K562 (cell line): Measurements from ENCODE around the gene TMEM217. TPM values are rescaled to one million over a fixed set of nuclear protein-coding genes. Genes with fewer than 3 reads are reported as not detected.

Source experiments
- CBFB ChIP-seq: sonication (generic); formaldehyde crosslinking; IDR thresholded peaks from 2 replicates; pipeline ENCODE4 v1.4.0; 2020; ENCODE audit warnings: mild to moderate bottlenecking, missing genetic modification reagents
- CBX8 ChIP-seq: fragments of 200-600 bp; sonication (generic); IDR thresholded peaks from 2 replicates; pipeline ENCODE4 v1.6.1; 2012; ENCODE audit warnings: borderline replicate concordance, mixed run types, low read depth, mild to moderate bottlenecking, moderate library complexity, mixed read lengths, low read length, control low read depth, inconsistent platforms; ENCODE audit not compliant: poor library complexity, severe bottlenecking; ENCODE audit errors: extremely low read depth
- CCAR2 ChIP-seq: fragments of 200-400 bp; formaldehyde crosslinking; IDR thresholded peaks from 2 replicates; pipeline ENCODE4 v1.6.1; 2017; ENCODE audit warnings: mild to moderate bottlenecking, low read depth, low read length
- CTCFL ChIP-seq: IDR thresholded peaks from 2 replicates; pipeline ENCODE4 v1.6.1; 2011; ENCODE audit warnings: borderline replicate concordance, low read depth, mild to moderate bottlenecking, moderate library complexity, low read length; ENCODE audit not compliant: insufficient read depth, poor library complexity, severe bottlenecking
- HOMEZ ChIP-seq: fragments of 250-450 bp; sonication (Bioruptor Pico); IDR thresholded peaks from 2 replicates; pipeline ENCODE4 v1.4.0; 2020; ENCODE audit warnings: mild to moderate bottlenecking, moderate library complexity
- ILF3 ChIP-seq: fragments of 450-650 bp; IDR thresholded peaks from 2 replicates; pipeline ENCODE4 v1.6.1; 2018; ENCODE audit warnings: antibody characterized with exemption, mild to moderate bottlenecking, moderate library complexity, borderline replicate concordance
- IRF9 ChIP-seq: fragments of 450-650 bp; IDR thresholded peaks from 2 replicates; pipeline ENCODE4 v1.6.1; 2016; ENCODE audit warnings: missing biosample characterization, missing genetic modification characterization
- KDM1A ChIP-seq, 2 experiments: fragments of 450-650 bp; IDR thresholded peaks; 2 replicates each; pipeline ENCODE4 v1.6.1; 2016; ENCODE audit warnings: mild to moderate bottlenecking in 2 of 2
- MBD1 ChIP-seq: fragments of 250-450 bp; sonication (Bioruptor Pico); IDR thresholded peaks from 2 replicates; pipeline ENCODE4 v1.8.0; 2022; ENCODE audit warnings: inconsistent platforms
- POLR2G ChIP-seq: fragments of 200-400 bp; formaldehyde crosslinking; IDR thresholded peaks from 2 replicates; pipeline ENCODE4 v1.6.1; 2017; ENCODE audit warnings: low read depth, mild to moderate bottlenecking, antibody characterized with exemption, low read length, moderate library complexity
- SMARCE1 ChIP-seq: fragments of 450-650 bp; IDR thresholded peaks from 2 replicates; pipeline ENCODE4 v1.7.1; 2016; ENCODE audit warnings: mild to moderate bottlenecking
- SRF ChIP-seq, 2 experiments: fragments of 250-450, 450-650 bp in 1 of 2; sonication (Bioruptor Pico) in 1 of 2; sonication (generic) in 1 of 2; formaldehyde crosslinking; IDR thresholded peaks; 2 replicates each; pipeline versions ENCODE4 v1.5.0 to v1.5.1; 2020 to 2022; ENCODE audit warnings: mild to moderate bottlenecking in 1 of 2, missing genetic modification reagents in 1 of 2
- YBX1 ChIP-seq: fragments of 450-650 bp; IDR thresholded peaks from 2 replicates; pipeline ENCODE4 v1.7.1; 2016; ENCODE audit warnings: mild to moderate bottlenecking
- ZNF780A ChIP-seq: fragments of 250-450 bp; sonication (Bioruptor Pico); IDR thresholded peaks from 2 replicates; pipeline ENCODE4 v1.5.0; 2021; ENCODE audit warnings: mild to moderate bottlenecking
- polyA plus RNA-seq, 8 experiments: library from polyadenylated mRNA; depleted of rRNA in 4 of 8; stranded (reverse) in 5 of 8; unstranded in 3 of 8; fragments of >200 nt; fragmentation: Nextera tagmentation in 2 of 8; fragmentation: Illumina TruSeq in 1 of 8; extraction: Ambion mirVana in 2 of 8; extraction: Trizol in 1 of 8; gene quantifications; 2 replicates each; pipeline versions ENCODE4 v1.2.1 to v1.2.3, GENCODE V29; 2011 to 2014; ENCODE audit warnings: inconsistent platforms in 1 of 8, missing spikeins in 1 of 8
- total RNA-seq, 7 experiments: library from RNA; depleted of rRNA in 6 of 7; stranded (reverse); fragments of >200 nt in 6 of 7; fragmentation: Illumina TruSeq in 2 of 7; extraction: Trizol in 2 of 7; gene quantifications; 2 replicates each; pipeline versions ENCODE4 v1.2.1 to v1.2.3, GENCODE V29; 2011 to 2021; ENCODE audit warnings: low replicate concordance in 1 of 7
- TF ChIP-seq, protein P1 (sequence below): fragments of 250-450 bp; sonication (Bioruptor Pico); IDR thresholded peaks from 2 replicates; pipeline ENCODE4 v1.8.0; 2021; ENCODE audit warnings: moderate library complexity, mild to moderate bottlenecking, inconsistent platforms
- TF ChIP-seq, protein P2 (sequence below): fragments of 250-450 bp; sonication (Bioruptor Pico); IDR thresholded peaks from 2 replicates; pipeline ENCODE4 v1.5.0; 2021
- TF ChIP-seq, protein P3 (sequence below): sonication (generic); formaldehyde crosslinking; IDR thresholded peaks from 2 replicates; pipeline ENCODE4 v1.4.0; 2020; ENCODE audit warnings: mild to moderate bottlenecking, missing genetic modification reagents

TMEM217 gene
- total and polyA plus RNA-seq, 9 of the 15 experiments (the other 6 are each of a cell fraction or from before 2014, with no cell fraction given), result 1.3 to 8.0 (median 1.9) TPM

DNA sequence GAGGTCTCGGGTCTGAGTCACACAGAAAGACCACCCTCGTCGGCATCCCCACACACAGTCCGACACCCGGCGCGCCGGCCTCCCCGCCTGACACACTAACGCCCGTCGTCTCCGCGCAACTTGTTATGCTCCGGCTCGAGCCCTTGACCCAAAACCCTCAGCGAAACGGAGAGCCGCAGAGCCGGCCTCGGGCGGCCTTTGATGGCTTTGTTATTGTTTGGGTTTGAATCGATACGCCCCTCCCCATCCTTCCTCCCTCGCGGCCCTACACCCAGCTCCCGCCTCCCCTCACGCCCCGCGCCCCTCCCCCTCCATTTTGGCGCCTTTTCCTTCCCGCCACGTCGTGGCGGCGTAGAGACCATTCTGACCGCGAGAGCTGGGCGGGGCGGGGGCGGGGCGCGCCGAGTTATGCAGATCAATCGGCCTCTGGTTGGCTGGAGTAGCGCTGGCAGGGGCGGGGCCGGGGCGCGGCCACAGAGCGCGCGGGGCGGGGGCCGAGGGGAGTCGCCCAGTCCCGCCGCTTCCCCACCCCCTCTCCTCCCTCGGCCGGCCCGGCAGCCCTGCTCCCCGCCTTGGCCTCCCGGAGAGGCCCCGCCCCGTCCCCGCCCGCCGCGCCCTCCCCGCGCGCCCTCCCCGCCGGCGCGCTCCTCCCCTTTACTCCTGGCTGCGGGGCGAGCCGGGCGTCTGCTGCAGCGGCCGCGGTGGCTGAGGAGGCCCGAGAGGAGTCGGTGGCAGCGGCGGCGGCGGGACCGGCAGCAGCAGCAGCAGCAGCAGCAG, 88.3 kb downstream of the TMEM217 start, which contains the start of gene PIM1 (continued):
- TF ChIP-seq CBX8, result no peak
- no peak for TF ChIP-seq ILF3
- TF ChIP-seq MBD1 (CRISPR knock-in tag), result no peak
- peak; percentile 87 for TF ChIP-seq POLR2G
- TF ChIP-seq, protein P1, sequence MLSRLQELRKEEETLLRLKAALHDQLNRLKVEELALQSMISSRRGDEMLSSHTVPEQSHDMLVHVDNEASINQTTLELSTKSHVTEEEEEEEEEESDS (CRISPR knock-in tag), result no peak
- no peak for TF ChIP-seq CBFB
- peak in 1 of 2 experiments; percentile 51; a peak in 1 of 4 replicates for TF ChIP-seq SRF (CRISPR knock-in tag; IDR thresholded peaks at IDR 0.05)
- TF ChIP-seq KDM1A (IDR thresholded peaks at IDR 0.05), result no peak
- no peak for TF ChIP-seq YBX1
- TF ChIP-seq CTCFL, result no peak
- peak; percentile 60; the same call in 1 of the 2 replicates for TF ChIP-seq SMARCE1
- TF ChIP-seq ZNF780A (CRISPR knock-in tag), result no peak
- TF ChIP-seq, protein P2, sequence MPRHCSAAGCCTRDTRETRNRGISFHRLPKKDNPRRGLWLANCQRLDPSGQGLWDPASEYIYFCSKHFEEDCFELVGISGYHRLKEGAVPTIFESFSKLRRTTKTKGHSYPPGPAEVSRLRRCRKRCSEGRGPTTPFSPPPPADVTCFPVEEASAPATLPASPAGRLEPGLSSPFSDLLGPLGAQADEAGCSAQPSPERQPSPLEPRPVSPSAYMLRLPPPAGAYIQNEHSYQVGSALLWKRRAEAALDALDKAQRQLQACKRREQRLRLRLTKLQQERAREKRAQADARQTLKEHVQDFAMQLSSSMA (CRISPR knock-in tag), result no peak
- no peak for TF ChIP-seq CCAR2
- TF ChIP-seq IRF9 (tag), result no peak
- TF ChIP-seq HOMEZ (CRISPR knock-in tag), result no peak
- TF ChIP-seq, protein P3, sequence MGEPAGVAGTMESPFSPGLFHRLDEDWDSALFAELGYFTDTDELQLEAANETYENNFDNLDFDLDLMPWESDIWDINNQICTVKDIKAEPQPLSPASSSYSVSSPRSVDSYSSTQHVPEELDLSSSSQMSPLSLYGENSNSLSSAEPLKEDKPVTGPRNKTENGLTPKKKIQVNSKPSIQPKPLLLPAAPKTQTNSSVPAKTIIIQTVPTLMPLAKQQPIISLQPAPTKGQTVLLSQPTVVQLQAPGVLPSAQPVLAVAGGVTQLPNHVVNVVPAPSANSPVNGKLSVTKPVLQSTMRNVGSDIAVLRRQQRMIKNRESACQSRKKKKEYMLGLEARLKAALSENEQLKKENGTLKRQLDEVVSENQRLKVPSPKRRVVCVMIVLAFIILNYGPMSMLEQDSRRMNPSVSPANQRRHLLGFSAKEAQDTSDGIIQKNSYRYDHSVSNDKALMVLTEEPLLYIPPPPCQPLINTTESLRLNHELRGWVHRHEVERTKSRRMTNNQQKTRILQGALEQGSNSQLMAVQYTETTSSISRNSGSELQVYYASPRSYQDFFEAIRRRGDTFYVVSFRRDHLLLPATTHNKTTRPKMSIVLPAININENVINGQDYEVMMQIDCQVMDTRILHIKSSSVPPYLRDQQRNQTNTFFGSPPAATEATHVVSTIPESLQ (CRISPR knock-in tag), result peak; percentile 87; the same call in 1 of the 2 replicates
